Hepatocyte (in vitro differentiated cells): ENCODE data around the gene LHFPL2. TPM values are rescaled to one million over a fixed set of nuclear protein-coding genes. Genes with fewer than 3 reads are reported as not detected.
A peak's percentile ranks its signal among the peaks of the same experiment; 100 is the strongest.
"Not testable (repeated sequence)": the region's sequence is repeated elsewhere in the genome, so short reads cannot be mapped to it uniquely, and the experiment has no call there.

Experiments
- DNase-seq: peaks from one replicate; pipeline ENCODE4 v3.0.0-alpha.2; 2016; ENCODE audit warnings: low spot score
- H2AFZ ChIP-seq: fragments of 200-600 bp; sonication (generic); 2 replicates; pipeline ENCODE4 v1.6.0; 2016; ENCODE audit warnings: antibody characterized with exemption, mild to moderate bottlenecking
- H3K27ac ChIP-seq: fragments of 200-600 bp; sonication (generic); 2 replicates; pipeline ENCODE4 v1.5.1; 2016; ENCODE audit warnings: mild to moderate bottlenecking
- H3K27me3 ChIP-seq: fragments of 200-600 bp; sonication (generic); 2 replicates; pipeline ENCODE4 v1.6.1; 2016
- H3K36me3 ChIP-seq: fragments of 200-600 bp; sonication (generic); replicated peaks from 2 replicates; pipeline ENCODE4 v1.5.1; 2016; ENCODE audit warnings: low read depth; ENCODE audit not compliant: insufficient read depth
- H3K4me1 ChIP-seq: fragments of 200-600 bp; sonication (generic); 2 replicates; pipeline ENCODE4 v1.5.1; 2016; ENCODE audit warnings: mild to moderate bottlenecking, moderate library complexity; ENCODE audit not compliant: insufficient read depth
- H3K4me2 ChIP-seq: fragments of 200-600 bp; sonication (generic); 2 replicates; pipeline ENCODE4 v1.6.0; 2016
- H3K4me3 ChIP-seq: fragments of 200-600 bp; sonication (generic); 2 replicates; pipeline ENCODE4 v1.5.1; 2016; ENCODE audit warnings: mild to moderate bottlenecking
- H3K79me2 ChIP-seq: fragments of 200-600 bp; sonication (generic); 2 replicates; pipeline ENCODE4 v1.6.0; 2017; ENCODE audit warnings: mild to moderate bottlenecking
- H3K9me2 ChIP-seq: fragments of 200-600 bp; sonication (generic); replicated peaks from 2 replicates; pipeline ENCODE4 v1.6.0; 2017; ENCODE audit warnings: mild to moderate bottlenecking; ENCODE audit not compliant: insufficient read depth
- H3K9me3 ChIP-seq: fragments of 200-600 bp; sonication (generic); 2 replicates; pipeline ENCODE4 v1.5.1; 2016; ENCODE audit warnings: low read depth, mild to moderate bottlenecking
- H4K20me1 ChIP-seq: fragments of 200-600 bp; sonication (generic); 2 replicates; pipeline ENCODE4 v1.6.0; 2016; ENCODE audit warnings: mild to moderate bottlenecking; ENCODE audit not compliant: insufficient read depth, poor library complexity, severe bottlenecking
- EZH2 ChIP-seq: fragments of 200-600 bp; sonication (generic); IDR thresholded peaks from 2 replicates; pipeline ENCODE4 v1.6.1; 2016; ENCODE audit warnings: antibody characterized with exemption, mild to moderate bottlenecking, borderline replicate concordance
- EZH2phosphoT487 ChIP-seq: fragments of 200-600 bp; sonication (generic); IDR thresholded peaks from one replicate; pipeline ENCODE4 v1.6.1; 2018; ENCODE audit warnings: antibody characterized with exemption, mild to moderate bottlenecking, low read depth, moderate library complexity; ENCODE audit not compliant: unreplicated experiment, severe bottlenecking
- WGBS: methylation state at CpG from one replicate; pipeline ENCODE4 v1.1.6; 2016; ENCODE audit warnings: low lambda C conversion rate; ENCODE audit errors: missing lambda C conversion rate; 5-methylcytosine and 5-hydroxymethylcytosine counted together
- polyA plus RNA-seq: library from polyadenylated mRNA; unstranded; fragments of >200 nt; fragmentation: Nextera tagmentation; extraction: Ambion mirVana; gene quantifications from 2 replicates; pipeline ENCODE4 v1.2.1, GENCODE V29; 2016
- total RNA-seq: library from RNA; depleted of rRNA; stranded (reverse); fragments of >200 nt; gene quantifications from 2 replicates; pipeline ENCODE4 v1.2.3, GENCODE V29; 2014
- TF ChIP-seq, protein P1 (sequence below): fragments of 200-600 bp; sonication (generic); IDR thresholded peaks from 2 replicates; pipeline ENCODE4 v1.5.1; 2016; ENCODE audit warnings: antibody characterized with exemption, mild to moderate bottlenecking; ENCODE audit not compliant: poor library complexity

LHFPL2 gene
- total and polyA plus RNA-seq, 2 experiments from 2014 or later: 15.6 to 39.9 TPM

DNA sequence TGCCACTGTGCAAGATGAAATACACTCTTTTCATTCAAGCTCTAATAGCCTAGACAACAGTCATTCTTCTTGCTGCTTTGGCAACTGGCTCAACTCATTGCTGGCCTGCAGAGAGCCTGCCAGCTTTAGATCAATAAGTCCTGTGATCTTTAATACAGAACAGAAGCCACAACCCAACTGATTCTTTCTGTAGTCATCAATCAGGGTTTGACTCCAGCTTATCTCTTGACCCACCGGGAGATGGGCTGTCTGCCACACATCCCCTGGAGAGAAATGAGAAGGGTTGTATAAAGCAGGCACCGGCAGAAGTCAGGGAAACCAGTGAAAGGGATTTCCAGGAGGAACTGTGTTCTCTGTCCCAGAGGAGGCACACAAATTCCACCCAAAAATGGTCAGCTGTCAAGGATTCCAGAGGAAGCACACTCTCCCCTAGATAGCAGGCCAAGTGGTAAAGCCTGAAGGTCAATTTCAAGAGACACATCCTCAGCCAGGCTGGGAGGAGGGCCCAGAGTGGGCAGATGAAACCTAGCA lies 24.5 kb downstream of the LHFPL2 start:
- 17% methylated on average over 2 of the region's 2 CpGs for WGBS
- no peak for DNase-seq
- Histone ChIP-seq H3K79me2 (peaks cover 68% of the 10 kb centered on the region), H3K9me3 (no peaks in the 10 kb centered on the region), H3K9me2 (no peaks in the 10 kb centered on the region), H3K4me2 (no peak overlapping the region), H4K20me1 (peaks cover 6% of the 10 kb centered on the region), H3K4me3 (no peak overlapping the region), H3K27ac (no peak overlapping the region), H3K4me1 (peaks cover 53% of the 10 kb centered on the region), H3K36me3 (no peaks in the 10 kb centered on the region), H3K27me3 (no peaks in the 10 kb centered on the region), H2AFZ (no peak overlapping the region)
- TF ChIP-seq EZH2 (no peak), EZH2phosphoT487 (no peak)
- TF ChIP-seq, protein P1, sequence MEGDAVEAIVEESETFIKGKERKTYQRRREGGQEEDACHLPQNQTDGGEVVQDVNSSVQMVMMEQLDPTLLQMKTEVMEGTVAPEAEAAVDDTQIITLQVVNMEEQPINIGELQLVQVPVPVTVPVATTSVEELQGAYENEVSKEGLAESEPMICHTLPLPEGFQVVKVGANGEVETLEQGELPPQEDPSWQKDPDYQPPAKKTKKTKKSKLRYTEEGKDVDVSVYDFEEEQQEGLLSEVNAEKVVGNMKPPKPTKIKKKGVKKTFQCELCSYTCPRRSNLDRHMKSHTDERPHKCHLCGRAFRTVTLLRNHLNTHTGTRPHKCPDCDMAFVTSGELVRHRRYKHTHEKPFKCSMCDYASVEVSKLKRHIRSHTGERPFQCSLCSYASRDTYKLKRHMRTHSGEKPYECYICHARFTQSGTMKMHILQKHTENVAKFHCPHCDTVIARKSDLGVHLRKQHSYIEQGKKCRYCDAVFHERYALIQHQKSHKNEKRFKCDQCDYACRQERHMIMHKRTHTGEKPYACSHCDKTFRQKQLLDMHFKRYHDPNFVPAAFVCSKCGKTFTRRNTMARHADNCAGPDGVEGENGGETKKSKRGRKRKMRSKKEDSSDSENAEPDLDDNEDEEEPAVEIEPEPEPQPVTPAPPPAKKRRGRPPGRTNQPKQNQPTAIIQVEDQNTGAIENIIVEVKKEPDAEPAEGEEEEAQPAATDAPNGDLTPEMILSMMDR: no peak

DNA sequence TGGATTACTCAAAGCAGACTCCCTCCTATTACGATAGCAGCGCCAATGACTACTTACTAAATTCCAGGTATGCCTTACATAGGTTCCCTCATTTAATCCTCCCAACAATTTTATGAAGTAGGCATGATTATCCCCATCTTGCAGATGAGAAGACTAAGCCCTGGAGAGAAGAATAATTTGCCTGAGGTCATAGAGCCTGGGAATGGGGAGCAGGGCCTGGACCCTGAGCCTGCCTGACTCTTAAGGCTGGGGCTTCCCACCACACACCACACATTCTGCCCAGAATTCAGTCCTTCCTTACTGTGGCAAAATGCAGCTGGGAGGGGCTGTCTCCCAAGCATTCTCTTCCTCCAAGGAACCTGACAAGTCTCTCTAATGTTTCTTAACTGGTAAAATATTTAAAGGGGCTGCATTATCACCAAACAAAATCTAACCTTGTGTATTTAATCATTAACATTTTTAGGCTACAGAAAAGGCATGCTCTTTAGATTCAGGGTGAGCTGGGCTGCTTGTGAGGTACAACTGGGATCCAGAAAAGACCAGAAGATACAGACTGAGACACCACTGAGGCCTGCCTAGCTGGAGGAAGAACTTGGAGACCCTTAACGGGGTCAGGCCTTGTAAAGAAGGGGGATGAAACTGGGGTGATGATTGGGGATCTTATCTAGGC lies 26.1 kb downstream of the LHFPL2 start:
- WGBS: 73% methylated on average over 3 of the region's 3 CpGs
- Histone ChIP-seq H3K9me3 (no peaks in the 10 kb centered on the region), H3K4me1 (peaks cover 39% of the 10 kb centered on the region), H3K79me2 (peaks cover 81% of the 10 kb centered on the region), H2AFZ (no peak overlapping the region), H3K27ac (peak overlapping the region; percentile 22), H3K4me2 (peak overlapping the region; percentile 13), H3K36me3 (no peaks in the 10 kb centered on the region), H4K20me1 (peaks cover 6% of the 10 kb centered on the region), H3K4me3 (no peak overlapping the region), H3K27me3 (no peaks in the 10 kb centered on the region), H3K9me2 (no peaks in the 10 kb centered on the region)
- DNase-seq: no peak
- TF ChIP-seq, protein P1: no peak
- TF ChIP-seq EZH2phosphoT487 (no peak), EZH2 (no peak)

DNA sequence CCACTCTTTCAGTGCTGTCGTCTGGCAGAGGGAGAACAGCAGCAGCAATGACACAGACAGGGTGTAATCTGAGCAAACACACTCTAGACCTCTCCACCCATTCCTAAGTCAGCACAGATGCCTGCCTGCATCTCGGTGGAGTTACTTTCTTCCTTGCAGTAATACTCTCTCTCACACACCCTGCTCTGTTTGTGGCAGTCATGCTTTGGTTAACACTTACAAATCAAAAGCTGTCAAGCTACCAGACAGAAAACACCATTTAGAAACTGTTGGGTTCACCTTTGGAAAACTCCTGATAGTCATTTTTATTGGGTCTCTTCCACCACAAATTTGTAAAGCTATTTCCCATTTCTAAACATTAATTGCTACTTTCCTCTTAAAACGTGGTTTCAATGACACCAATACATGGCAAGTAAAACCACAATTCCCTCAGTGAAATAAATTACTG lies 27.3 kb downstream of the LHFPL2 start:
- peaks cover 31% of the 10 kb centered on the region for H3K4me1 ChIP-seq
- H3K79me2 ChIP-seq: peaks cover 81% of the 10 kb centered on the region
- H3K9me3 ChIP-seq: no peaks in the 10 kb centered on the region
- no peak for DNase-seq
- H3K9me2 ChIP-seq: no peaks in the 10 kb centered on the region
- H3K4me2 ChIP-seq: no peak overlapping the region
- H3K4me3 ChIP-seq: no peak overlapping the region
- no peaks in the 10 kb centered on the region for H3K36me3 ChIP-seq
- no peaks in the 10 kb centered on the region for H3K27me3 ChIP-seq
- H2AFZ ChIP-seq: no peak overlapping the region
- WGBS: 35% methylated on average over 3 of the region's 3 CpGs
- no peak overlapping the region for H3K27ac ChIP-seq
- H4K20me1 ChIP-seq: peaks cover 6% of the 10 kb centered on the region
- TF ChIP-seq, protein P1: no peak
- TF ChIP-seq EZH2phosphoT487: no peak
- no peak for TF ChIP-seq EZH2

DNA sequence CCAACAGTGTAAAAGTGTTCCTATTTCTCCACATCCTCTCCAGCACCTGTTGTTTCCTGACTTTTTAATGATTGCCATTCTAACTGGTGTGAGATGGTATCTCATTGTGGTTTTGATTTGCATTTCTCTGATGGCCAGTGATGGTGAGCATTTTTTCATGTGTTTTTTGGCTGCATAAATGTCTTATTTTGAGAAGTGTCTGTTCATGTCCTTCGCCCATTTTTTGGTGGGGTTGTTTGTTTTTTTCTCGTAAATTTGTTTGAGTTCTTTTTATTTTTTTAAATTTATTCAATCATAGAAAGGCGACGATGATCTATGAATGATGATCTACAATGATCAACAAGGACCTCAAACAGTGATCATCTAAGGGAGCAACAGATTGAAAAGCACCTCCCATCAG lies 28.5 kb downstream of the LHFPL2 start:
- WGBS: 97% methylated on average over 4 of the region's 4 CpGs
- H3K79me2 ChIP-seq: peaks cover 71% of the 10 kb centered on the region
- H3K27me3 ChIP-seq: not testable (repeated sequence)

More for the DNA sequence above, 28.5 kb downstream of the LHFPL2 start:
- not testable (repeated sequence) for H3K27ac ChIP-seq, DNase-seq, H3K9me2 ChIP-seq, H4K20me1 ChIP-seq, H2AFZ ChIP-seq, H3K9me3 ChIP-seq, H3K36me3 ChIP-seq, H3K4me2 ChIP-seq, H3K4me3 ChIP-seq
- peaks cover 19% of the 10 kb centered on the region for H3K4me1 ChIP-seq
